ENCODE results near the gene FBXO28. TPM values are rescaled to one million over a fixed set of nuclear protein-coding genes. Genes with fewer than 3 reads are reported as not detected.

The FBXO28 gene
- total and polyA plus RNA-seq, 11 donors = 5.4 to 24.5 (median 18.9) TPM

GRCh38 chr1:224106568-224107281 lies 7.2 kb upstream of the FBXO28 start:
- Histone ChIP-seq H3K4me1 (no peaks in the 10 kb centered on the region), H3K27ac (no peak overlapping the region), H3K27me3 (peaks cover 0 to 8% (median 0%) of the 10 kb centered on the region in 9 donors), H3K4me3 (no peak overlapping the region), H3K9me3 (no peaks in the 10 kb centered on the region), H3K36me3 (no peaks in the 10 kb centered on the region)
- intact Hi-C loops (cut with DNase I) = no loop called here
- WGBS, 4 donors = 27 to 33% (median 28%) methylated on average over 5 of the region's 5 CpGs
- DNase-seq = peak in 1 of 5 donors; percentile 27
- TF ChIP-seq POLR2A (IDR thresholded peaks at IDR 0.05) (no peak), CTCF (IDR thresholded peaks at IDR 0.05) (peak in 2 of 12 donors; percentile 5 to 13)
- peak; percentile 42 to 69 (median 61) for ATAC-seq

GRCh38 chr1:224107282-224107625 lies 6.7 kb upstream of the FBXO28 start:
- TF ChIP-seq POLR2A (IDR thresholded peaks at IDR 0.05) (no peak), CTCF (IDR thresholded peaks at IDR 0.05) (no peak)
- no peak for ATAC-seq

GRCh38 chr1:224108991-224109390 lies 4.9 kb upstream of the FBXO28 start:
- Histone ChIP-seq H3K4me1 (peaks cover 0 to 5% (median 3%) of the 10 kb centered on the region in 12 donors), H3K27ac (no peak overlapping the region), H3K36me3 (no peaks in the 10 kb centered on the region), H3K9me3 (no peaks in the 10 kb centered on the region), H3K27me3 (peaks cover 0 to 8% (median 0%) of the 10 kb centered on the region in 9 donors), H3K4me3 (no peak overlapping the region)
- intact Hi-C loops (cut with DNase I) = no loop called here
- TF ChIP-seq CTCF (IDR thresholded peaks at IDR 0.05) (no peak), POLR2A (IDR thresholded peaks at IDR 0.05) (no peak)
- DNase-seq (no peak), ATAC-seq (no peak)

More at GRCh38 chr1:224107282-224107625, 6.7 kb upstream of the FBXO28 start:
- Histone ChIP-seq H3K27ac (no peak overlapping the region), H3K9me3 (no peaks in the 10 kb centered on the region), H3K36me3 (no peaks in the 10 kb centered on the region), H3K4me1 (no peaks in the 10 kb centered on the region), H3K27me3 (peaks cover 0 to 8% (median 0%) of the 10 kb centered on the region in 9 donors), H3K4me3 (no peak overlapping the region)
- no peak for DNase-seq
- intact Hi-C loops (cut with DNase I) = no loop called here

DNA sequence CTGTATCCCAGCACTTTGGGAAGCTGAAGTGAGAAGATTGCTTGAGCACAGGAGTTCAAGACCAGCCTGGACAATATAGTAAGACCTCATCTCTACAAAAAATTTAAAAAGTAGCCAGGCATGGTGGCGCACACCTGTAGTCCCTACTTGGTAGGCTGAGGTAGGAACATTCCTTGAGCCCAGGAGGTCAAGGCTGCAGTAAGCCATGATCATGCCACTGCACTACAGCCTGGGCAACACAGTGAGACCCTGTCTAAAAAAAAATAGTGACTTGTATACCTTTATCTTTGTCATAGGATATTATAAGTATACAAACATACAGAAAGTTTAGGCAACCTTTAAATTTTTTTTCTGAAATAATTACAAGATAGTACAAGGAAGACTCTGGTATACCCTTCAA lies 3.9 kb upstream of the FBXO28 start:
- no peak overlapping the region for H3K27ac ChIP-seq
- DNase-seq = no peak
- intact Hi-C loops (cut with DNase I) = loop anchor here in 1 of 10 donors (5.0 kb wide), 1 partner anchor 347 kb away; no protein-coding TSS in a partner anchor
- peaks cover 0 to 10% (median 6%) of the 10 kb centered on the region in 12 donors for H3K4me1 ChIP-seq
- H3K9me3 ChIP-seq = no peaks in the 10 kb centered on the region
- no peak for ATAC-seq
- peaks cover 0 to 8% (median 0%) of the 10 kb centered on the region in 9 donors for H3K27me3 ChIP-seq
- no peak for TF ChIP-seq CTCF (IDR thresholded peaks at IDR 0.05)
- H3K4me3 ChIP-seq = no peak overlapping the region
- WGBS, 4 donors = 93 to 96% (median 95%) methylated on average over 1 of the region's 1 CpG
- H3K36me3 ChIP-seq = no peaks in the 10 kb centered on the region

Data from heart left ventricle (tissue), 16 donors.